Mesenchymal stem cell (in vitro differentiated cells and primary cell): ENCODE measurements around the gene CACNA2D3.

Experiments used
- DNase-seq: peaks from one replicate; pipeline ENCODE4 v3.0.0-alpha.2; 2013
- H2AFZ ChIP-seq: one replicate; pipeline ENCODE4 v1.6.1; 2013; ENCODE audit warnings: low read depth, mild to moderate bottlenecking, control low read depth, inconsistent platforms, low read length, moderate library complexity
- H2AK5ac ChIP-seq: 2 replicates; pipeline ENCODE4 v1.6.1; 2013; ENCODE audit warnings: low read length, moderate library complexity, mild to moderate bottlenecking, inconsistent platforms; ENCODE audit not compliant: severe bottlenecking
- H2BK120ac ChIP-seq: one replicate; pipeline ENCODE4 v1.6.1; 2013; ENCODE audit warnings: low read depth, mild to moderate bottlenecking, inconsistent platforms, low read length, moderate library complexity
- H2BK12ac ChIP-seq, 2 experiments: one replicate each; pipeline ENCODE4 v1.6.1; 2013; ENCODE audit warnings: inconsistent platforms in 2 of 2, low read length in 2 of 2, mild to moderate bottlenecking in 2 of 2, moderate library complexity in 2 of 2, control low read depth in 1 of 2
- H2BK15ac ChIP-seq: one replicate; pipeline ENCODE4 v1.6.1; 2013; ENCODE audit warnings: mild to moderate bottlenecking, low read depth, inconsistent platforms; ENCODE audit not compliant: poor library complexity, severe bottlenecking
- H2BK5ac ChIP-seq: 2 replicates; pipeline ENCODE4 v1.6.1; 2013; ENCODE audit warnings: low read depth, mild to moderate bottlenecking, low read length, control low read depth, inconsistent platforms; ENCODE audit not compliant: poor library complexity, severe bottlenecking
- H3K14ac ChIP-seq, 2 experiments: one replicate each; pipeline ENCODE4 v1.6.1; 2013; ENCODE audit warnings: inconsistent platforms in 2 of 2, low read length in 2 of 2, control low read depth in 1 of 2, mild to moderate bottlenecking in 1 of 2, moderate library complexity in 1 of 2
- H3K18ac ChIP-seq, 2 experiments: one replicate each; pipeline ENCODE4 v1.6.1; 2013; ENCODE audit warnings: inconsistent platforms in 2 of 2, low read length in 2 of 2, control low read depth in 1 of 2, low read depth in 1 of 2, mild to moderate bottlenecking in 1 of 2
- H3K23ac ChIP-seq, 2 experiments: one replicate each; pipeline ENCODE4 v1.6.1; 2013; ENCODE audit warnings: inconsistent platforms in 2 of 2, low read length in 2 of 2, mild to moderate bottlenecking in 2 of 2, moderate library complexity in 2 of 2, control low read depth in 1 of 2
- H3K27ac ChIP-seq: 2 replicates; pipeline ENCODE4 v1.5.1; 2013; ENCODE audit warnings: mild to moderate bottlenecking, moderate library complexity, low read length, control low read depth, inconsistent platforms; ENCODE audit not compliant: poor library complexity, severe bottlenecking
- H3K27me3 ChIP-seq, 2 experiments: 2 replicates each; pipeline versions ENCODE4 v1.6.1 to v1.7.0; 2013; ENCODE audit warnings: low read length in 2 of 2, mild to moderate bottlenecking in 2 of 2, moderate library complexity in 2 of 2, control low read depth in 1 of 2, inconsistent platforms in 1 of 2; ENCODE audit not compliant: control insufficient read depth in 1 of 2, insufficient read depth in 1 of 2
- H3K36me3 ChIP-seq, 2 experiments: 2 replicates each; pipeline versions ENCODE4 v1.6.1 to v1.7.0; 2013; ENCODE audit warnings: low read length in 2 of 2, control low read depth in 1 of 2, inconsistent platforms in 1 of 2, low read depth in 1 of 2, mild to moderate bottlenecking in 1 of 2; ENCODE audit not compliant: insufficient read depth in 2 of 2, control insufficient read depth in 1 of 2
- H3K4ac ChIP-seq, 2 experiments: one replicate each; pipeline ENCODE4 v1.6.1; 2013; ENCODE audit warnings: inconsistent platforms in 2 of 2, low read length in 2 of 2, mild to moderate bottlenecking in 2 of 2, moderate library complexity in 2 of 2, control low read depth in 1 of 2, low read depth in 1 of 2
- H3K4me1 ChIP-seq: 2 replicates; pipeline ENCODE4 v1.6.1; 2013; ENCODE audit warnings: low read depth, low read length, control low read depth; ENCODE audit not compliant: control insufficient read depth, insufficient read depth
- H3K4me2 ChIP-seq: 2 replicates; pipeline ENCODE4 v1.6.1; 2013; ENCODE audit warnings: low read length, mild to moderate bottlenecking, inconsistent platforms; ENCODE audit not compliant: poor library complexity, severe bottlenecking
- H3K4me3 ChIP-seq, 2 experiments: 2 replicates each; pipeline versions ENCODE4 v1.5.1 to v1.7.0; 2013; ENCODE audit warnings: low read length in 2 of 2, mild to moderate bottlenecking in 2 of 2, control low read depth in 1 of 2, low read depth in 1 of 2; ENCODE audit not compliant: insufficient read depth in 1 of 2
- H3K79me1 ChIP-seq: replicated peaks from 2 replicates; pipeline ENCODE4 v1.6.1; 2013; ENCODE audit warnings: mild to moderate bottlenecking, control low read depth, low read length, inconsistent platforms; ENCODE audit not compliant: poor library complexity, severe bottlenecking
- H3K9ac ChIP-seq: 2 replicates; pipeline ENCODE4 v1.7.0; 2013; ENCODE audit warnings: mild to moderate bottlenecking, low read length, moderate library complexity
- H3K9me3 ChIP-seq: 2 replicates; pipeline ENCODE4 v1.7.0; 2013; ENCODE audit warnings: mild to moderate bottlenecking, low read length; ENCODE audit not compliant: control insufficient read depth
- H4K8ac ChIP-seq: one replicate; pipeline ENCODE4 v1.6.1; 2013; ENCODE audit warnings: inconsistent platforms, mild to moderate bottlenecking, low read length, moderate library complexity
- H4K91ac ChIP-seq: one replicate; pipeline ENCODE4 v1.6.1; 2013; ENCODE audit warnings: mild to moderate bottlenecking, low read length, inconsistent platforms
- WGBS: methylation state at CpG from one replicate; pipeline ENCODE4 v1.1.7; 2013; ENCODE audit warnings: mixed read lengths; 5-methylcytosine and 5-hydroxymethylcytosine counted together

Gene CACNA2D3

GRCh38 chr3:54892168-54892567 lies 769.8 kb downstream of the CACNA2D3 start:
- no peak overlapping the region for H2AFZ ChIP-seq
- no peak overlapping the region for H3K23ac ChIP-seq
- WGBS = 90% methylated on average over 2 of the region's 2 CpGs

GRCh38 chr3:54895613-54896012 lies 773.3 kb downstream of the CACNA2D3 start:
- Histone ChIP-seq H3K14ac (no peak overlapping the region), H4K8ac (no peak overlapping the region), H3K4me1 (peaks cover 6% of the 10 kb centered on the region), H3K27ac (no peak overlapping the region), H3K4me3 (no peak overlapping the region), H3K4me2 (no peak overlapping the region), H2BK15ac (no peak overlapping the region), H2AK5ac (peak overlapping the region; percentile 76), H2BK12ac (peak overlapping the region in 1 of 2 experiments; percentile 40), H3K36me3 (no peaks in the 10 kb centered on the region), H3K4ac (peak overlapping the region in 1 of 2 experiments; percentile 6), H2AFZ (no peak overlapping the region), H3K18ac (peak overlapping the region; percentile 19 to 30), H3K27me3 (no peaks in the 10 kb centered on the region), H4K91ac (no peak overlapping the region), H3K9ac (no peak overlapping the region), H3K79me1 (no peaks in the 10 kb centered on the region), H3K9me3 (no peaks in the 10 kb centered on the region), H2BK5ac (no peak overlapping the region), H3K23ac (no peak overlapping the region), H2BK120ac (no peak overlapping the region)
- WGBS = 96% methylated on average over 4 of the region's 4 CpGs
- no peak for DNase-seq

More at GRCh38 chr3:54892168-54892567, 769.8 kb downstream of the CACNA2D3 start:
- no peaks in the 10 kb centered on the region for H3K36me3 ChIP-seq
- H3K4me3 ChIP-seq = peak overlapping the region in 1 of 2 experiments; percentile 42
- no peaks in the 10 kb centered on the region for H3K27me3 ChIP-seq
- H4K8ac ChIP-seq = no peak overlapping the region
- H2BK15ac ChIP-seq = no peak overlapping the region
- no peak overlapping the region for H2AK5ac ChIP-seq
- H3K14ac ChIP-seq = no peak overlapping the region
- no peaks in the 10 kb centered on the region for H3K9me3 ChIP-seq
- H3K9ac ChIP-seq = peak overlapping the region; percentile 60
- H3K4me2 ChIP-seq = no peak overlapping the region
- peaks cover 6% of the 10 kb centered on the region for H3K4me1 ChIP-seq
- peak overlapping the region in 1 of 2 experiments; percentile 83 for H3K4ac ChIP-seq
- H3K79me1 ChIP-seq = no peaks in the 10 kb centered on the region
- H2BK12ac ChIP-seq = peak overlapping the region; percentile 7 to 91
- no peak overlapping the region for H2BK5ac ChIP-seq
- H3K18ac ChIP-seq = peak overlapping the region; percentile 3 to 89
- H4K91ac ChIP-seq = peak overlapping the region; percentile 5
- H2BK120ac ChIP-seq = no peak overlapping the region
- no peak for DNase-seq
- peak overlapping the region; percentile 85 for H3K27ac ChIP-seq

GRCh38 chr3:54897028-54897711 lies 774.8 kb downstream of the CACNA2D3 start:
- Histone ChIP-seq H3K27ac (peak overlapping the region; percentile 52), H2BK12ac (no peak overlapping the region), H4K91ac (no peak overlapping the region), H3K4me2 (no peak overlapping the region), H3K4ac (peak overlapping the region in 1 of 2 experiments; percentile 47), H3K18ac (no peak overlapping the region), H3K4me3 (no peak overlapping the region), H2BK120ac (no peak overlapping the region), H3K36me3 (no peaks in the 10 kb centered on the region), H3K79me1 (no peaks in the 10 kb centered on the region), H2AFZ (no peak overlapping the region), H4K8ac (no peak overlapping the region), H3K9ac (peak overlapping the region; percentile 7), H2AK5ac (no peak overlapping the region), H3K14ac (no peak overlapping the region), H3K4me1 (peaks cover 6% of the 10 kb centered on the region), H2BK15ac (no peak overlapping the region), H3K23ac (no peak overlapping the region), H3K27me3 (no peaks in the 10 kb centered on the region), H3K9me3 (no peaks in the 10 kb centered on the region), H2BK5ac (peak overlapping the region; percentile 10)
- DNase-seq = peak; percentile 46
- WGBS = 67% methylated on average over 1 of the region's 3 CpGs

- WGBS = 86% methylated on average over 5 of the region's 6 CpGs
- no peaks in the 10 kb centered on the region for H3K79me1 ChIP-seq
Observed at GRCh38 chr3:54899273-54899672, 776.9 kb downstream of the CACNA2D3 start.

More at GRCh38 chr3:54899273-54899672, 776.9 kb downstream of the CACNA2D3 start:
- H3K27me3 ChIP-seq = no peaks in the 10 kb centered on the region
- no peak overlapping the region for H3K9ac ChIP-seq
- H2BK15ac ChIP-seq = no peak overlapping the region
- no peak overlapping the region for H2BK120ac ChIP-seq
- H4K8ac ChIP-seq = no peak overlapping the region
- no peak overlapping the region for H2AFZ ChIP-seq
- no peak overlapping the region for H3K4me3 ChIP-seq
- H2AK5ac ChIP-seq = peak overlapping the region; percentile 66
- no peak overlapping the region for H3K27ac ChIP-seq
- H3K4me1 ChIP-seq = peaks cover 6% of the 10 kb centered on the region
- no peak overlapping the region for H2BK12ac ChIP-seq
- no peak overlapping the region for H2BK5ac ChIP-seq
- H3K4me2 ChIP-seq = no peak overlapping the region
- no peak overlapping the region for H3K18ac ChIP-seq
- no peak overlapping the region for H3K4ac ChIP-seq
- H3K36me3 ChIP-seq = no peaks in the 10 kb centered on the region
- no peak overlapping the region for H4K91ac ChIP-seq
- no peak overlapping the region for H3K14ac ChIP-seq
- H3K9me3 ChIP-seq = no peaks in the 10 kb centered on the region
- no peak overlapping the region for H3K23ac ChIP-seq
- DNase-seq = no peak
